HL-60/S4 treated with phorbol 12-myristate 13-acetate at 8.2 ng/mL for 4 days and 3 days (cell line): ENCODE measurements around the gene SYNDIG1.

ENCODE experiments used
- in situ Hi-C: fragments of 300-500 bp; cut with MboI; formaldehyde crosslinking; loops from 2 replicates; pipeline ENCODE4 v1.15.0; 2022; ENCODE audit warnings: low sequenced_read_pairs

Gene SYNDIG1

DNA sequence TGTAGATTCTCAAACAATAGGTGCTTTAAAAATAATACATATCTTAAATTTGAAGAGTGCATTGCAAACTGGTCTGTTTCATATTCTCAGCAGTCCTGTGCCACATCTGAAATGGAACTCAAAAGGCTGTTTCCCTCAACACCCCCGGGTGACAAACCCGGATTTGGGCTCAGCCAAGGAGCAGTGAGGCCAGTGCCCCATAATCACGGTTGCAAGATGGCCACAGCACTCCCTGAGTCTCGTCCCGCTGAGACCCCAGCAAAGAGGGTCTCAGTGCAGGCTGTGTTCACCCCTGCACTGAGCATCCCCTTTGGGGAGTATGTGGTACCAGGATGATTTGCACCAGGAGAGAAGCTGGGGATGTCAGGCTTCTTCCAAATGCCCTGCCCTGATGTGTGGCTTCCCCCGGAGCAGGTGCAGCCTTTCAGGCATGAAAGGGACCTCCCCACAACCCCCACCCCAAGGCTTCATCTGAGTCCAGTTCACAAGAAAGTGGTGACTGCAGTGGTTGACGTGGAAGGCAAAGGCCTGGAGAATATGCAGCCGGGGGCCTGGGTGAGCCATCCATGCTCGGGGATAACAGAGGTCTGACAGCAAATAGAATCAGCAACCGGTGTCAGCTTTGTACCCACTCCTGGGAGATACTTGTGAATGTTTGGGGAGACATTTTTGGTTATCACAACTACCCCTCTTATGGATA, 202.9 kb downstream of the SYNDIG1 start:
- in situ Hi-C loops = no loop called here

DNA sequence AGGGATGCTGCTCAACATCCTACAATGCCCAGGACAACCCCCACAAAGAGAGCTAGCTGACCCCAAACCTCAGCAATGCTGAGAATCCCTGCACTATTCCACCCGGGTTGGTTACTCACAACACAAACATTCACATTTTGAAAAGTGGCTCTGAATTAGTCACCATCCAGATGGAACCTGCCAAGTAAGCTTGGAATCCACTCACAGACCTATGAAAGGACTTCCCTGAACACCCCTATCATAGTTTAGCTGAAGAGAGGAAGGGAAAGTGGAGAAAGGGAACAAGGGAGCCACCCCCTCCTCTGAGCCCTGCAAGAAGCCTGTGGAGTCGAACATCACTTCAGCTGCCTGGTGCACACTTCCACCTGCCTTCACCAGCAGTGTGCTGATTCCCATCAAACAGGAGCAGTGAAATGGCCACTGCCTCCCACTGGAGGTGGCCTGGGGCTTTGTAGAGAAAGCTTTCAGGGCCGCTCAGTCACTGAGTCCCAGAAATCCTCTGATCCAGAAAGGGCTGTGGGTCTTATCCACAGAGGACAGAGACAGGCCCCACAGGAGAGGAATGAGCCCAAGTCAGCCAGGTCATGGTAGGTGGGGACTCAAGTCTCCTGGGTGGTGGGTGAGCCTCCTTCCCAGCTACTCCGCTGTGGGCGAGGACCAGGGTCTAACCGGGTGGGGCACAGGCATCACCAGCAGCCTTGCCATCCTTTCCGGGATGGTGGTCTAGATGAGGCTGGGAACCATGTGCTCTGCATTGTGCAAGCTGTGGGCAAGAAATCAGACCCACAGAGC, 203.7 kb downstream of the SYNDIG1 start:
- in situ Hi-C loops = no loop called here

DNA sequence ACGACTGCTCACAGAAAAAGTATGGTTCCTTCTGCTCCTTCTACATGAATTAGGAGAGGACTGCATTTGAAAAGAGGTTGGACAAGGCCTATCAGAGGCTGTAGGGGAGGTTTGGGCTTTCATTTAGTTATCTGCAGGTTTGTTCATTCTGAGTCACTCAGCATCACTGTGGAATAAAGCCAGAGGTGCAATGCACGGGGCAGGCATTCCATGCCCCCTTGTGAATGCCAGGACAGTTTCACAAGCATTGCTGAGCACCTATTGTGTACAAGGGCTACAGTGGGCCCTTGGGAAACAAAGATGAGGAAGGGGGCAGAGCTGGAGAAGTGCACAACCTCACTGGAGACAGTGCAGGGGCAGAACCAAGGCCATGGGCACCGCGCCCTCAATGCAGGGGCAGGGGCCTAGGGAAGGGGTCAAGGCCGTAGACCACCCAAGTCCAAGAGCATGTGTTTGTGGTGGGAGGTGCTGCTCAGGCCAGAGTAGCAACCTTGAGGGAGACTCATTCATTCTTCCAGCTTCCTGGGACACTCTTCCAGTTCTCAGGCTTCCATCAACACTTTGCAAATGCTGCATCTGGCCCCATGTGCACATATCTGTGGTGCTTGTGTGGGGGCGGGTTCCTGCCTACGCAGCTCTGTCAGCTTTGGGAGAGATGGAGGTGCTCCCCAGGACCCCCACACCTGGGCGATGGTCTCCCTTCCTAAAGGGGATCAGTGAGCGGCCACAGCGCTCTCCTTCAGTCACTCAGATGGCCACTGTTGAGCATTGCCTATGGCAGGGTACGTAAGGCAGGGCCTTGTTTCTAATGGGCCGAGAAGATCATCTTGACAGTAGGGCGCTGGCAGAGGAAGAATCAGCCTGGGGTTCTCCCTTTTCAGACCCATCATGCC, 204.5 kb downstream of the SYNDIG1 start:
- in situ Hi-C loops = no loop called here

DNA sequence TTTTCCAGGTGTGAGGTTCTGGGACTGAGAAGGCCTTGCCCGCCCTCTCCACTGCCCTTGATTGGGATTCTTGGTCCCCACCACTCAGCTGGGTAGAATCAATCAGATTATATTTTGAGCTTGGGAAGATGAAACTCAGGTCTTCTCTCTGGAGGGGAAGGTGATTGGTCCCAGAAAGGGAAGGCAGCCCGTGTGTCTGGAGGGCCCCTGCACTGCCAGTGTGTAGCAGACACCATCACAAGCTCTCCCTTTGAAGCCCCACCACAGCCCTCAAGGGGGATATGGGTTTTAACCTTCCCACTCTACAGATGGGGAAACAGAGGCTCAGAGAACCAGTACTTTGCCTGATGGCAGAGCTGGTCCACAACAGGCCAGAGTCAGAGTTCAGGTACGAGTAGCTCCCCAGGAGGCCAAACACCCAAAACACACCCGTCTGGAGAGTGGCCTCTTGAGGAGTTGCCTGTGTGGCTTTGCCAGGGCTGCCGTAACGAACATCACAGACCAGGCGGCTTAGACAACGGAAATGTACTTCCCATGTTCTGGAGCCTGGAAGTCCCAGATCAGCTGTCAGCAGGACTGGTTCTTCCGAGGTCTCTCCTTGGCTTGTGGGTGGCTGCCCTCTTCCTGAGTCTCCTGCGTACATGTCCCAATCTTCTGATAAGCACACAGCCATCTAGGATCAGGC, 205.6 kb downstream of the SYNDIG1 start:
- in situ Hi-C loops = no loop called here

DNA sequence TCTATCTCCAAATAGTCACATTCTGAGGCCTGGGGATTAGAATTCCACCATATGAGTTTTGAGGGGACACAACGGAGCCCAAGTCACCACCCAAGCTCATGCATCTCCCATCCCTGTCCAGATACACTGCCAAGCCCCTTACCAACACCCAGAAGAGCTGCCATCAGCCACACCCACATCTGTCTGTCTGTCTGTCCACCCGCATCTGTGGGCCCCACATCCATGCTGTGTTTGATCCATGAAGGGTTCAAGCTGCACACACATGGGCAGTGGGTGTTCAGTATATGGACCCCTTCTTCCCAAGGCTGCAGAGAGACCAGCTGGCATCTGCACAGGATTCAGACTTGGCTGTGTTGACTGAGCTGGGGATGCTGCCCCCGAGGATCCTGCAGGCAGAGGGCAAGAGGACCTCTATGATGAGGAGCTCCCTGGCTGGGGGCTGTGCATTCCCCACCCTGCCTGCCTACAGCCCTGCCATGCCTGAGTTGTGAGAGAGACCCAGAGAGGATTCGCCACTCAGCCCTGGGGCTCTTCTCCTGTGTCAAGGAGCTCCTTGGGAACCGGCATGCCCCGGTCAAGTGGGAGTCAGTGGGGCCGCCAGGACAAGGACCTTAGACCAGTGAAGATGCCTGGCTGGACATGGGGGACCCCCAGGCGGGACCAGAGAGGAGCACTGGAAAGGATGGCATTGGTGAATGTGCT, 206.4 kb downstream of the SYNDIG1 start:
- in situ Hi-C loops = no loop called here

DNA sequence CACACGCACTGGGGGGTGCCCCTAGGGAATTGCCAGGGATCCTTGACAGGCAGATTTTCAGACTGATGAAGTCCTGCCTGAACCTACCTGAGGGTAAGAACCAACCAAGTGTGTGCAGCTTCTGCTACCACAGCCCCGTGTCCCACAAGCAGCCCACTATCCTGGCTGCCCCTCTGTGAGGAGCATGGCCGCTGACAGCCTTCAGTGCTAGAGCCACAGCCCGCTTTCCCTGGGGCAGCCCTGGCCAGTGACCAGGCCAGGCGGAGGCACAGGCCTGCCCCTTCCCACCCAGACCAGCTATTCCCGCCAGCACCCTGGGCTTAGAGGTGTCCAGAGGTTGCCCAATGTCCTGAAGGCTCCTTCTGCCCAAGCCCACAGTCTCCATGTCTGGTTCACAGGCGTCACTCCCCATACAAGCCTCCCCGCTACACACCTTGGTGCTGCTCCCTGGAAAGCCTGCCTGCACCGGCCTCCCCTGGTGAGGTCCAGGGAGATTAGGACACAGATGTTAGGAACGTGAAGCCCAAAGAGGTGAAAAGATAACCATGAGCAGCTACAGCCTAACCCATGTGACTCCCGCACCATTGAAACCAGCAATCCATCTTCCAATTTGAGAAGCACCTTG, 207.0 kb downstream of the SYNDIG1 start:
- in situ Hi-C loops = no loop called here

DNA sequence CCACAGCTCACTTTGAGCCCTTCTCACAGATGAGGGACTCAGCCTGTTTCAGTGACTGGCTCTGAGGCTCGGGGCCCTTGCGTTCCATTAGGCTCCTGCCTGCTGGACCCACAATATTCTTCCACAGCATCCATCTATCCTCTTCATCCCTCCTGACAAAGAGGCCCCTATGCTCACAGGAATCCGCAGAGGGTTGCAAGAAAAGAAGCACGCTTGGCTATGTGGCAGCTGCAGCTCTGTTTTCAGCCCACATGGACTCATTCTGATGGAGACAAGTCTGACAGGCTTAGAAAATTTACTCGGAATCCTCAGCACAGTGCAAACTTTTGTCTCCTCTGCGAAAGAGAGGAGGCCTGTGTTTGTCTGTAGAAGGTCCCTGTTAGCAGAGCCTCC, 207.5 kb downstream of the SYNDIG1 start:
- in situ Hi-C loops = no loop called here

DNA sequence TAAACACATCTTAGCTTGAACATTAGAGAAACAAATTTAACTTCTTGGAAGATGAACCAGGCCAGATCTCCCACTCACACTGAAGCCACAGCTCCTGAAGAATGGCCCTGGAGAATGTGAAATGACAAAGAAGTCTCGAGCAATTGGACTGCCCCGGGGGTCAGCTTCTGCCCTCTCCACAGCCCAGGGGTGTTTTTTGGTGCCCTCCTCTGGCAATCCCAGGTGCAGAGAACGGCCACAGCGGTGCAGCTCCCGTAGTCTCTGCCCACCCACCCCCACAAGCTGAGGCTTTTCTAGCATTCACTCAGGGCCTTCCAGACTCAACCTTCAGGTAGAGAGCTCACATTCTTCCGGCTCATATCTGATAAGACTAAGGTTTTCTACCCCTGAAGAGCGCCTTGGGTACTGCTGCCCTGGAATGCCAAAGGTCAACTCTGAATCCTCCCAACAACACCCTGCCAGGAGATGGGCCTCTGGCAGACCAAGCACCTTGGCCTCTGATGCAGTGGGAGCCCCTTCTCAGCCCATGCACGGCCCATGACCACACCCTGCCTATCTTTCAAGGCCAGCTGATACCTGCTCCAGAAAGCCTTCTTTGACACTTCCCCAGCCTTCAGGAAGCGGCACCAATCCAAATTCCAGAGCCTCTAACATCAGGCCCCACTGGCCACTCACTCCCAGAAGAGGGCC, 208.3 kb downstream of the SYNDIG1 start:
- in situ Hi-C loops = no loop called here

DNA sequence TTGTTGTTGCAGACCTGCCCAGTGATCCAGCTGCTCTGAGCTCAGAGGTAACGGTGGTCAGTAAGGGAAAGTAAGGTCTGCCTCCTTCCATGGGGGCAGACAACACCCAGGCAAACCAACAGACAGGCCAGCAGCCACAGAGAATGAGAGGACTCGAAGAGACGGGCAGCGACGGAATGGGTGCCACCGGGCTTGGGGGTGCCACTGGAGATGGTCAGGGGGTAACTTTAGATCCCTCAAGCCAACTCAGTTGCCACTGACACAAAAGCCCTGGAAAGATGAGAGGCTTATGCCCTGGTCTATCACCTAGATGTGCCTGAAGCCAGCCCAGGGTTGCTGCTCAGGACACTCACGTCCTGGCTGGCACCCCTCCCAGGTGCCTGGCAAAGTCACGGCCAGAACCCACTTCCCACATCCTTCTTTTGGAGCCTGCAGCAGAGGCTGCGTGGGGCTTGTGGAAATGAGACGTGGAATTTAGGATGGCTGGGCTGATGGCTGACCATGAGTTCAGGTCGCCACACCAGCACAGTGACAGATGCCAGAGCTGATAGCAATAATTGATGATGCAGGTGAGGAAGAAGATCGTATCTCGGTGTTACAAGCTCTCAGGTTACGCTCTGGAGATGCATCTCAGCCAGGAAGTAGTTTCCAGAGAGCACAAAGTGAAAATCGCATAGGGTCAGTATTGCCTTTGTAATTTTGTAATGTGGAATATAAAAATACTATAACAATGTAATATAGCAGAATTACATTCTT, 209.1 kb downstream of the SYNDIG1 start:
- in situ Hi-C loops = no loop called here

DNA sequence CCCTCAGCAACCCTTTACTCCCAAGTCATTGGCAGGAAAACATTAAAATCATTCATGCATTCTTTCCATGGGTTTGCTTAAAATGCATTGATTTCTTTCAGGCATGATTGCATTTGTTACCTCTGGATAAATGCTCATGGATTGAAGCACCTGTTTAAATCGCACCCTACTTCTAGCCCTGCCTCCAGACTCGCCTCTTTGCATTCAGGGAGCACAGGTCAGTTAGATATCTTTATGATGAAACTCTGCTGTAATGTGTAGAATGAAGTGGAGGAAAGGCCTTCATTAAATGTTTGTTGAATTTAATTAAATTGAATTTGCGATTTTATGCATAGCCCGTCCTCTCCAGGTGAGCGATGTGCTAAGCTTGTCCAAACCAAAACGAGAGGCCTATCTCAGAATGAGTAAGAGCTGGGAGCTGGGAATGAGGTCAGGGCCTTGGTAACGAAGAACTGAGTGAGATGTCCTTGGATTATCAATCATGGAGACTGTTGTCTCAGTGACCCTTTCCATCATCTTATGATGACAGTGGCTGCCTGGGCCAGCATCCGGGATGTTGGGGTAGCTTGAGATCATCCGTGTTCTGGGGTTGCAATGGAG, 210.1 kb downstream of the SYNDIG1 start:
- in situ Hi-C loops = no loop called here

DNA sequence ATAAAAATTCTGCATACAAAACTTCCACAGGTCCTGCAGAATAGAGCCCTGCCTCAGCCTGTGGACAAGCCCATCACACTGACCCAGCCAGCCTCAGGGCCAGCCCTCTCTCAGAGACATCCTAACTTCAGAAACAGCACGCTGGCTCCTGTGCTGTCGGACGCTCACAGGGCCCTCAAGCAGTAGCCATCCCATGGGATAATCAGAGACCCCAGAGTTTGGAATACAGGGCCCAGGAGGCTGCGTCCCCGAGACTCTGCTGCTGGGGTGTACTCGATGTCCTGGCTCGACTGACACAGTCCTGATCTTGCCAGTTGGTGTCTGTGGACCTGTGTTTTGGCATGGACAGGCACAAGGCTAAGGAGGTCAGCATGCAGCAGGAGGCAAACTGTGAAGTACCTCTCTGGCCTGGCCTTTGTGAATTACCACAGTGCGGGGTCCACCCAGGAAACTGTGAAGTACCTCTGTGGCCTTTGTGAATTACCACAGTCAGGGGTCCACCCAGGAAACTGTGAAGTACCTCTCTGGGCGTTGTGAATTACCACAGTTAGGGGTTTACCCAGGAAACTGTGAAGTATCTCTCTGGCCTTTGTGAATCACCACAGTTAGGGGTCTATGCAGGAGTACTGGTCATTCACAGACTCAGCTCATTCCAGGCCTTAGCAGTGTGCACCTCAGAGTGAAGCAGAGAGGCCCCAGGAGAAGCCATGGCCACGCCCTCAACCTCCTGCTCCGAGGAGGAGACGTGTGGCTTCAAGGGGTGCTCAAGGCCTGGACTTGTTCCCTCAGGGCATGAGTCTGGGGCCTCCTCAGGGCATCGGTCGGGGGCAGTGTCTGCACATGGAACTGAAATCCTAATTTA, 212.4 kb downstream of the SYNDIG1 start:
- in situ Hi-C loops = no loop called here

DNA sequence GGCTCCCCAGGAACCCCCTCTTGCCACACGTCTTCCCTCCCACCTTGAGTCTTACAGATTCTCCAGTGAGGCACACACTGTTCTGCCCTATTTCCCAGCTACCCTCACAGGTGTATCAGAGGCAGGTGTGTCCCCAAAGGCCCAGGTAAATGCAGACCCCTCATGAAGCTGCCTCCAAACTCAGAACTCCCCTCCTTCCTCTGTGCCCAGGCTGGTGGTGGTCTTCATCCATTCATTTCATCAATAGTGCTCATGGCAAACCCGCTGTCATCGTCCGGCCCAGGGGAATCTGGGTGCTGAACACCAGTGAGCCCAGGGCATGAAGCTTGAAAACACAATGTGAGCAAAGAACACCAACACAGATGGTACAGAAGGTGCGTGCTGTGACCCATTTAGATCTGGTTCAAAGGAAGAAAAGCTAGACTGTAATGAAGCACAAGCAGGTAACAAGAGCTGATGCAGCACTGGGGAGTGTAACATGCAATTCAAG, 213.1 kb downstream of the SYNDIG1 start:
- in situ Hi-C loops = no loop called here

DNA sequence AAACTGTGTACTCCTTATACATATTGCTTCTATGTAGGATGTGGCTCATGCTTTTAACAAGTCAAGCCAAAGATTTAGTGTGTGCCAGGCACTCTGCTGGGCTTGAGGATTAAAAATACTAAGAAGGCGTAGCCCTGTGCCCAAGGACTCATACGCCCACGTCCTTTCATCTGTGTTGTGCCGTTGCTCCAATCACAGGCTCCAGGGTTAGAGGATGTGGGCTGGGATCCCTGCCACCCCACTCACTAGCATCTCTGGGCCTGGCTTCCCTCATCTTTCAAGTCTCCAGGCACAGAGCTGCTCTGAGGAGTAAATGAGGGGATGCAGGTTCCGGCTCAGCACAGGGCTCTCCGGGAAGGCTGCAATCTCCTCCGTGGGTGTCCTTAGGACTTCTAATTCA, 214.2 kb downstream of the SYNDIG1 start:
- in situ Hi-C loops = no loop called here

DNA sequence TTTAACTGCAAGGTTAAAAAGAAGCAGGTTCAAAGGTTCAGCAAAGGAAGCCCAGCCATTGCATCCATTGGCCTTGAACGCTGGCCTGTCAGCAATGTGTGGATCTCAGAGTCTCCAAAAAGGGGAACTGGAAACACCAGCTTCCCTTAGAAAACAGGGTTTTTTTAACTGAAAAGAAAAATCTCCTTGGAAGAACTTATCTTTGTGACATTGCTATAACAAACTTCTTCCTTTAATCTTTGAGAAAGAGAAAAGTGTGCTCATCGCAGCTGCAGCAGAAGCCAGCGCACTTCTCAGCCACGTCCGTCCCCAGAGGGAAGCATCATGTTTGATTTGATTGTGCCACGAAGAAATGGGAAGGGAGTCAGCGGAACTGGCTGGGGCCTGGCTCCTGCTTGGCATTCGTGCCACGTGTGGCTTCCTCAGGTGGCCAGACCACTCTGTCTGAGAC, 215.0 kb downstream of the SYNDIG1 start:
- in situ Hi-C loops = no loop called here

DNA sequence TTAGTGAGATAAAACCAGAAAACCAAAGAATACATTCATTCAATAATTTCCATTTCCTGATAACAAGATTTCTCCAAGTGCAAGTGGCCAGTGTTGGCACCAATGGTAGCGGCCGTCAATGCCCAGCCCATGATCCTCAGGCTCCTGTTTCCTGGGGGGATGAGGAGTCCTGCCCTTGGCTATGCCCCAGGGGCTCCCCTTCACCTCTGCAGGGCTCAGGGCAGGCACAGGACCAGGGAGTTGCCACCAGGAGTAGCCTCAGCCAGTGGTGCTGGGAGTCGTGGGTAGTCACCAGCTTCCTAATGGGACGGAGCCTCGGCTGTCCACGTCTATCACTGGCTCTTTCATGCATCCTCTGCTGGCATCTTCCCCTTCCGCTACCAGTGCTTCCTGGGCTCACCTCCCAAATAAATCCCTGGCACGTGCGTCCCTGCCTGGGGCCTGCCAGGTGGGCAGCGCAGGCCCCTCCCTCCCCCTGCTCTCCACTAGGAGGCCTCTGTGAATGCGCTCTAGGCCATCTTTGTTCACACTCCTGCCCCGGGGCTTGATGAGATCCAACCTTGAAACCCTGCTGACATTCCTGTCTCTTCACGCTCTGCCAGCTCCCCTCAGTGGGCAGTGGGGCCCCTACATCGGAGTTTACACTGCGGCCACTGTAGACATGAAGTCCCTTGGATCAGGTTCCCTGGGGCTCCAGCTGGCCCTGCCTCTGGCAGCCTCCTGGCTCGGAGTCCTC, 215.7 kb downstream of the SYNDIG1 start:
- in situ Hi-C loops = no loop called here

DNA sequence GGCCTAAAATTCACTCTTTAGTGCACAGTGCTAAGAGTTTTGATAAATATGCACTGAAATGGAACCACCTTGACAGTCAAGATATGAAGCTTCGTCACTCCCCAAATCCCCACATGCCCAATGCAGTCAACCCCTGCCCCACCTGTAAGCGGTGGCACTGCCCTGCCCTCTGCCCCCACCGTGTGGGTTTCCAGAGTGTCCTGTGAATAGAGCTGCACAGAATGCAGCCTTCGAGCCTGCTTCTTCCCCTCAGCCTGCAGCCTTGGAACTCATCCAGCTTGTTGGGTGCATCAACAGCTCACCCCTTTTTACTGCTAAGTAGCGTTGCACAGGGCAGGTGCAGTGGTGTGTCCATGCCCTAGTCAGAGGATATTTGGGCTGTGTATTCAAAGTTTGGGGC, 216.3 kb downstream of the SYNDIG1 start:
- in situ Hi-C loops = no loop called here
